PC-9 (cell line): ENCODE measurements around the gene MVD.

Experiments
- CTCF ChIP-seq: fragments of 200-600 bp; sonication (generic); conservative IDR thresholded peaks from 2 replicates; pipeline ENCODE4 v1.6.1; 2017; ENCODE audit warnings: mixed run types, antibody characterized with exemption, mild to moderate bottlenecking, moderate library complexity
- EZH2 ChIP-seq: fragments of 200-600 bp; sonication (generic); IDR thresholded peaks from 2 replicates; pipeline ENCODE4 v1.8.0; 2017; ENCODE audit warnings: antibody characterized with exemption, low read depth

GRCh38 chr16:88618182-88618955, 44.5 kb downstream of the MVD start:
- TF ChIP-seq CTCF (no peak), EZH2 (no peak)
